ENCODE results near the gene FCN2. TPM values are rescaled to one million over a fixed set of nuclear protein-coding genes. Genes with fewer than 3 reads are reported as not detected.

FCN2 gene
- total and polyA plus RNA-seq, 9 of the 15 experiments (the other 6 are each of a cell fraction or from before 2014, with no cell fraction given): not detected

- ChIA-PET POLR2A (no interaction called here), CTCF (ENCODE audit: low intra/inter-chr PET ratio) (no interaction called here)
- no peaks in the 10 kb centered on the region for H3K9me3 ChIP-seq (replicated peaks; ENCODE audit: control insufficient read depth, insufficient read depth, low read depth, low read length)
- FAIRE-seq (no peak), ATAC-seq (no peak), DNase-seq (ENCODE audit: extremely low read depth in 1 of 4, low spot score in 3 of 4) (no peak)
- peaks cover 0 to 9% of the 10 kb centered on the region in 2 experiments; a peak in 2 of 5 replicates for H3K27me3 ChIP-seq (ENCODE audit: control insufficient read depth in 2 of 2, insufficient read depth in 2 of 2, low read length in 2 of 2)
- H2AFZ ChIP-seq (ENCODE audit: low read depth, low read length): no peak overlapping the region
- H3K9me1 ChIP-seq (ENCODE audit: control insufficient read depth, insufficient read depth, low read length): no peaks in the 10 kb centered on the region
- intact Hi-C loops (cut with micrococcal nuclease): no loop called here
- in situ Hi-C loops (cut with MboI): no loop called here
- H3K79me2 ChIP-seq (ENCODE audit: control insufficient read depth, insufficient read depth, low read length): no peaks in the 10 kb centered on the region
- 1% methylated on average over 12 of the region's 12 CpGs for WGBS (ENCODE audit: insufficient coverage, low coverage, missing lambda C conversion rate)
- no peak overlapping the region for H3K4me3 ChIP-seq
- H3K4me1 ChIP-seq (replicated peaks in 1 of 2; ENCODE audit: control insufficient read depth in 2 of 2, insufficient read depth in 2 of 2, low read length in 2 of 2): no peaks in the 10 kb centered on the region
- H3K36me3 ChIP-seq (ENCODE audit: control insufficient read depth, insufficient read depth, low read length): no peaks in the 10 kb centered on the region
- H3K9ac ChIP-seq (ENCODE audit: insufficient read depth in 1 of 2, low read depth in 2 of 2, low read length in 2 of 2): no peak overlapping the region
- H3K4me2 ChIP-seq (ENCODE audit: insufficient read depth, low read length): no peak overlapping the region
- H3K27ac ChIP-seq (ENCODE audit: extremely low read depth, low read depth, low read length): no peak overlapping the region
- H4K20me1 ChIP-seq (replicated peaks; ENCODE audit: control insufficient read depth, insufficient read depth, low read length): no peaks in the 10 kb centered on the region
- BruUV-seq (replicated peaks): no TSS peak
- TF ChIP-seq, protein P1, sequence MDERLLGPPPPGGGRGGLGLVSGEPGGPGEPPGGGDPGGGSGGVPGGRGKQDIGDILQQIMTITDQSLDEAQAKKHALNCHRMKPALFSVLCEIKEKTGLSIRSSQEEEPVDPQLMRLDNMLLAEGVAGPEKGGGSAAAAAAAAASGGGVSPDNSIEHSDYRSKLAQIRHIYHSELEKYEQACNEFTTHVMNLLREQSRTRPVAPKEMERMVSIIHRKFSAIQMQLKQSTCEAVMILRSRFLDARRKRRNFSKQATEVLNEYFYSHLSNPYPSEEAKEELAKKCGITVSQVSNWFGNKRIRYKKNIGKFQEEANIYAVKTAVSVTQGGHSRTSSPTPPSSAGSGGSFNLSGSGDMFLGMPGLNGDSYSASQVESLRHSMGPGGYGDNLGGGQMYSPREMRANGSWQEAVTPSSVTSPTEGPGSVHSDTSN (CRISPR knock-in tag; IDR thresholded peaks at IDR 0.05; ENCODE audit: low read depth): no peak
- TF ChIP-seq, protein P1 (tag; conservative IDR thresholded peaks at IDR 0.05; ENCODE audit: low read depth): no peak
- TF ChIP-seq, protein P2, sequence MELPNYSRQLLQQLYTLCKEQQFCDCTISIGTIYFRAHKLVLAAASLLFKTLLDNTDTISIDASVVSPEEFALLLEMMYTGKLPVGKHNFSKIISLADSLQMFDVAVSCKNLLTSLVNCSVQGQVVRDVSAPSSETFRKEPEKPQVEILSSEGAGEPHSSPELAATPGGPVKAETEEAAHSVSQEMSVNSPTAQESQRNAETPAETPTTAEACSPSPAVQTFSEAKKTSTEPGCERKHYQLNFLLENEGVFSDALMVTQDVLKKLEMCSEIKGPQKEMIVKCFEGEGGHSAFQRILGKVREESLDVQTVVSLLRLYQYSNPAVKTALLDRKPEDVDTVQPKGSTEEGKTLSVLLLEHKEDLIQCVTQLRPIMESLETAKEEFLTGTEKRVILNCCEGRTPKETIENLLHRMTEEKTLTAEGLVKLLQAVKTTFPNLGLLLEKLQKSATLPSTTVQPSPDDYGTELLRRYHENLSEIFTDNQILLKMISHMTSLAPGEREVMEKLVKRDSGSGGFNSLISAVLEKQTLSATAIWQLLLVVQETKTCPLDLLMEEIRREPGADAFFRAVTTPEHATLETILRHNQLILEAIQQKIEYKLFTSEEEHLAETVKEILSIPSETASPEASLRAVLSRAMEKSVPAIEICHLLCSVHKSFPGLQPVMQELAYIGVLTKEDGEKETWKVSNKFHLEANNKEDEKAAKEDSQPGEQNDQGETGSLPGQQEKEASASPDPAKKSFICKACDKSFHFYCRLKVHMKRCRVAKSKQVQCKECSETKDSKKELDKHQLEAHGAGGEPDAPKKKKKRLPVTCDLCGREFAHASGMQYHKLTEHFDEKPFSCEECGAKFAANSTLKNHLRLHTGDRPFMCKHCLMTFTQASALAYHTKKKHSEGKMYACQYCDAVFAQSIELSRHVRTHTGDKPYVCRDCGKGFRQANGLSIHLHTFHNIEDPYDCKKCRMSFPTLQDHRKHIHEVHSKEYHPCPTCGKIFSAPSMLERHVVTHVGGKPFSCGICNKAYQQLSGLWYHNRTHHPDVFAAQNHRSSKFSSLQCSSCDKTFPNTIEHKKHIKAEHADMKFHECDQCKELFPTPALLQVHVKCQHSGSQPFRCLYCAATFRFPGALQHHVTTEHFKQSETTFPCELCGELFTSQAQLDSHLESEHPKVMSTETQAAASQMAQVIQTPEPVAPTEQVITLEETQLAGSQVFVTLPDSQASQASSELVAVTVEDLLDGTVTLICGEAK (IDR thresholded peaks at IDR 0.05): no peak
- TF ChIP-seq, protein P2 (CRISPR knock-in tag; IDR thresholded peaks at IDR 0.05): no peak
- TF ChIP-seq TAF1 (IDR thresholded peaks at IDR 0.05; ENCODE audit: control insufficient read depth, extremely low read depth, insufficient read depth, low read length, severe bottlenecking) (no peak), ZNF764 (CRISPR knock-in tag; IDR thresholded peaks at IDR 0.05; ENCODE audit: low read depth) (no peak), MEF2A (IDR thresholded peaks at IDR 0.05; ENCODE audit: control insufficient read depth, low read depth, low read length) (no peak), CHD2 (IDR thresholded peaks at IDR 0.05; ENCODE audit: low read depth, low read length) (no peak), RBM25 (IDR thresholded peaks at IDR 0.05; ENCODE audit: low read depth, low read length, severe bottlenecking) (no peak), ZNF41 (CRISPR knock-in tag; conservative IDR thresholded peaks at IDR 0.05) (no peak), PPARD (CRISPR knock-in tag; IDR thresholded peaks at IDR 0.05) (no peak), BRF1 (IDR thresholded peaks at IDR 0.05; ENCODE audit: borderline replicate concordance, extremely low read depth, insufficient read length) (no peak)
Measured at GRCh38 chr9:134851020-134851419, 29.6 kb upstream of the FCN2 start.

Data from K562 (cell line).